HL-60/S4 treated with phorbol 12-myristate 13-acetate at 8.2 ng/mL for 4 days and 3 days (cell line): ENCODE data around the gene AP1S1.
"Not testable (repeated sequence)": the region's sequence is repeated elsewhere in the genome, so short reads cannot be mapped to it uniquely, and the experiment has no call there.

Source experiments
- in situ Hi-C: fragments of 300-500 bp; cut with MboI; formaldehyde crosslinking; loops from 2 replicates; pipeline ENCODE4 v1.15.0; 2022; ENCODE audit warnings: low sequenced_read_pairs

Gene AP1S1

DNA sequence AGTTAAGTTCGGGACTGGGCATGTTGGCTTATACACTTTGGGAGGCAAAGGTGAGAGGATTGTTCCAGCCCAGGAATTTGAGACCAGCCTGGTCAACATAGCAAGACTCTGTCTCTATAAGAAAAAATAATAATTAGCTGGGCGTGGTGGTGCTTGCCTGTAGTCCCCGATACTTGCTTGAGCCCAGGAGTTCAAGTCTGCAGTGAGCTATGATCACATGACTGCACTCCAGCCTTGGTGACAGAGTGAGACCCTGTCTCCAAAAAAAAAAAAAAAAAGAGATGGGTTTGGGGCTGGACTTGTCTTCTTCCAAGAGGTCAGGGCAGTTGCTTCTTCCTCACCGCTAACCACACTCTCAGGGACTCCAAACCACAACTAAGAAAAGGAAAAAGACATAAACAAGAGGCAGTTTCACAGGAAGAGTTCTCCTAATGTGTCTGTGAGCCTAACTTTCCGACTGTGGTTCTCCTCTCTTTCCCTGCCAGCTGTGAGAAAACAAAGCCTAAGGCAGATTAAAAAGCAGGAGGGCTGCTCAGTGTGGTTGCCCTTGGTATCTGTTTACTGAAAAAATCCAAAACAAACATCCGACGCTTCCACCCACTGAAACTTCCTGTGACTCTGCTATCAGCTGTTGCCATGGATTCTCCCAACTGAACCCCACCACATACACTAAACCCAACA is 29.8 kb upstream of the AP1S1 start:
- in situ Hi-C loops, result no loop called here

- in situ Hi-C loops, result no loop called here
Measured at GRCh38 chr7:101125989-101126650, 28.2 kb upstream of the AP1S1 start.

DNA sequence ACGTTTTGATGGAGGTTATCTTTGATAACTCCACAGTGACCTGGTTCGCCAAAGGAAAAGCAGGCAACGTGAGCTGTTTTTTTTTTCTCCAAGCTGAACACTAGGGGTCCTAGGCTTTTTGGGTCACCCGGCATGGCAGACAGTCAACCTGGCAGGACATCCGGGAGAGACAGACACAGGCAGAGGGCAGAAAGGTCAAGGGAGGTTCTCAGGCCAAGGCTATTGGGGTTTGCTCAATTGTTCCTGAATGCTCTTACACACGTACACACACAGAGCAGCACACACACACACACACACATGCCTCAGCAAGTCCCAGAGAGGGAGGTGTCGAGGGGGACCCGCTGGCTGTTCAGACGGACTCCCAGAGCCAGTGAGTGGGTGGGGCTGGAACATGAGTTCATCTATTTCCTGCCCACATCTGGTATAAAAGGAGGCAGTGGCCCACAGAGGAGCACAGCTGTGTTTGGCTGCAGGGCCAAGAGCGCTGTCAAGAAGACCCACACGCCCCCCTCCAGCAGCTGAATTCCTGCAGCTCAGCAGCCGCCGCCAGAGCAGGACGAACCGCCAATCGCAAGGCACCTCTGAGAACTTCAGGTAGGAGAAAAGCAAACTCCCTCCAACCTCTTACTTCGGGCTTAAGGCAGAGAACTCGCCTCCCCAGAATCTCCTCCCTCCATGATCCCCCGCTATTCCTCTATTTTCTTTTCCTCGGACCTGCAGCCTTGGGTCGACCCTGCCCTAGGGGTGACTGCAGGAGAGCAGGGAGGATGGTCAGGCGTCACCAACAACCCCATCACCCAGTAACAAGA is 27.4 kb upstream of the AP1S1 start, which contains the start of gene SERPINE1:
Gene SERPINE1, plus strand, starts transcription at position 454 of the 809 bp plus-strand sequence. CDS start 1,290 bp downstream, outside the sequence.
- in situ Hi-C loops, result no loop called here

- in situ Hi-C loops, result no loop called here
Measured at GRCh38 chr7:101127460-101128039, 26.7 kb upstream of the AP1S1 start.

DNA sequence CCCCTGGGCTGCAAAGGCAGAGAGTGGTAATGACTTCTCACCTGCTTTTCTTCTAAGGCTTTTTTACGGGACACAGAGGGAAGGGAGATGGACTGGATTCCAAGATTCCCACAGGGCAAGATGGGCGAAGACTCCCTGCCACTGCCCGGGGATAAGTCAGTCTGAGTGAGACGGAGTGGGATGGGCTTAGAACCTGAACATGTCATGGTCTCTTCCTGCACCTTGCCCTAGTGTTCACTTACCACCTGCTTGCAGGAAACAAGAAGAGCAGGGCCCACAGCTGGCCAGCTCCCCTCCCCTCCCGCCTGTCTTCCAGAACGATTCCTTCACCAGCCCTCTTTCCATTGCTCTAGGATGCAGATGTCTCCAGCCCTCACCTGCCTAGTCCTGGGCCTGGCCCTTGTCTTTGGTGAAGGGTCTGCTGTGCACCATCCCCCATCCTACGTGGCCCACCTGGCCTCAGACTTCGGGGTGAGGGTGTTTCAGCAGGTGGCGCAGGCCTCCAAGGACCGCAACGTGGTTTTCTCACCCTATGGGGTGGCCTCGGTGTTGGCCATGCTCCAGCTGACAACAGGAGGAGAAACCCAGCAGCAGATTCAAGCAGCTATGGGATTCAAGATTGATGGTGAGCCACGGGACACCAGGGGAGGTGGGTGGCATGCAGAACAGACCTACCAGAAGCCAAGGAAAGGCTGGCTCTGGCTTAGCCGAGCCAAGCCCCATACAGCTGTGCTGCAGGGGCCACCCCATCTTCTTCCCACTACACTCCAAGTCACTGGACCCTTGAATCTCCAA is 26.0 kb upstream of the AP1S1 start:
- in situ Hi-C loops, result no loop called here

GRCh38 chr7:101129603-101130117 is 24.6 kb upstream of the AP1S1 start:
- in situ Hi-C loops, result no loop called here

- in situ Hi-C loops, result not testable (repeated sequence)
Measured at GRCh38 chr7:101132626-101133600, 21.4 kb upstream of the AP1S1 start.

DNA sequence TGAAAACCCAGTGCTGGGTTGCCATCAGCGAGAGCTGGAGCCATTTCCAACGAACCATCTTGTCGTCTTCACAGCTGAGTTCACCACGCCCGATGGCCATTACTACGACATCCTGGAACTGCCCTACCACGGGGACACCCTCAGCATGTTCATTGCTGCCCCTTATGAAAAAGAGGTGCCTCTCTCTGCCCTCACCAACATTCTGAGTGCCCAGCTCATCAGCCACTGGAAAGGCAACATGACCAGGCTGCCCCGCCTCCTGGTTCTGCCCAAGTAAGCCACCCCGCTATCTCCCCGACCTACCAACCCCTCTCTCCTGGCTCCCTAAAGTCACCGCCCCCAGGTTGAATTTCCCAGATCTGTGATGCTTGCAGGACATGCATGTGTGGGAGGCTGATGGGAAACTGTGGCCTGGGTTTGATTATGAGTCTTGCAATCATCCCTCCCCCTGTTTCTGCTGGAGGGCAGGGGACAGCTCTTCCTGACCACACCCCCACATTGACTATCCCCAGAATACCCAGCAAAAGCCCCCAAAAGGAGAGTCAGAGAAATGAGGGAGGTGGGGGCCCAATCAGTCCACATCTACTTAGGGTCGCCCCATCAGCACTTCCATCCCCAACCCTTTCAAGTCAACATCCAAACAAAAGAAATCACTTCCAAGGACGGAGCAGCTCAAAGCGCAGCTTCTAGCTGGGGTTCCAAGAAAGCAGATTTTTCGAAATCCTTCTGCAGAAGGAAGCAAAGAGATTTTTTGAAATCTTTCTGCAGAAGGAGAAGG is 20.5 kb upstream of the AP1S1 start:
- in situ Hi-C loops, result no loop called here

- in situ Hi-C loops, result no loop called here
Measured at GRCh38 chr7:101134399-101134980, 19.8 kb upstream of the AP1S1 start.

DNA sequence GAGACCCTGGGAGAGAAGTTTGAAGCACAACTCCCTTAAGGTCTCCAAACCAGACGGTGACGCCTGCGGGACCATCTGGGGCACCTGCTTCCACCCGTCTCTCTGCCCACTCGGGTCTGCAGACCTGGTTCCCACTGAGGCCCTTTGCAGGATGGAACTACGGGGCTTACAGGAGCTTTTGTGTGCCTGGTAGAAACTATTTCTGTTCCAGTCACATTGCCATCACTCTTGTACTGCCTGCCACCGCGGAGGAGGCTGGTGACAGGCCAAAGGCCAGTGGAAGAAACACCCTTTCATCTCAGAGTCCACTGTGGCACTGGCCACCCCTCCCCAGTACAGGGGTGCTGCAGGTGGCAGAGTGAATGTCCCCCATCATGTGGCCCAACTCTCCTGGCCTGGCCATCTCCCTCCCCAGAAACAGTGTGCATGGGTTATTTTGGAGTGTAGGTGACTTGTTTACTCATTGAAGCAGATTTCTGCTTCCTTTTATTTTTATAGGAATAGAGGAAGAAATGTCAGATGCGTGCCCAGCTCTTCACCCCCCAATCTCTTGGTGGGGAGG is 16.5 kb upstream of the AP1S1 start:
- in situ Hi-C loops, result no loop called here

DNA sequence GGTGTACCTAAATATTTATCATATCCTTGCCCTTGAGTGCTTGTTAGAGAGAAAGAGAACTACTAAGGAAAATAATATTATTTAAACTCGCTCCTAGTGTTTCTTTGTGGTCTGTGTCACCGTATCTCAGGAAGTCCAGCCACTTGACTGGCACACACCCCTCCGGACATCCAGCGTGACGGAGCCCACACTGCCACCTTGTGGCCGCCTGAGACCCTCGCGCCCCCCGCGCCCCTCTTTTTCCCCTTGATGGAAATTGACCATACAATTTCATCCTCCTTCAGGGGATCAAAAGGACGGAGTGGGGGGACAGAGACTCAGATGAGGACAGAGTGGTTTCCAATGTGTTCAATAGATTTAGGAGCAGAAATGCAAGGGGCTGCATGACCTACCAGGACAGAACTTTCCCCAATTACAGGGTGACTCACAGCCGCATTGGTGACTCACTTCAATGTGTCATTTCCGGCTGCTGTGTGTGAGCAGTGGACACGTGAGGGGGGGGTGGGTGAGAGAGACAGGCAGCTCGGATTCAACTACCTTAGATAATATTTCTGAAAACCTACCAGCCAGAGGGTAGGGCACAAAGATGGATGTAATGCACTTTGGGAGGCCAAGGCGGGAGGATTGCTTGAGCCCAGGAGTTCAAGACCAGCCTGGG is 15.9 kb upstream of the AP1S1 start:
- in situ Hi-C loops, result no loop called here

GRCh38 chr7:101140339-101140699 is 14.0 kb upstream of the AP1S1 start:
- in situ Hi-C loops, result no loop called here

DNA sequence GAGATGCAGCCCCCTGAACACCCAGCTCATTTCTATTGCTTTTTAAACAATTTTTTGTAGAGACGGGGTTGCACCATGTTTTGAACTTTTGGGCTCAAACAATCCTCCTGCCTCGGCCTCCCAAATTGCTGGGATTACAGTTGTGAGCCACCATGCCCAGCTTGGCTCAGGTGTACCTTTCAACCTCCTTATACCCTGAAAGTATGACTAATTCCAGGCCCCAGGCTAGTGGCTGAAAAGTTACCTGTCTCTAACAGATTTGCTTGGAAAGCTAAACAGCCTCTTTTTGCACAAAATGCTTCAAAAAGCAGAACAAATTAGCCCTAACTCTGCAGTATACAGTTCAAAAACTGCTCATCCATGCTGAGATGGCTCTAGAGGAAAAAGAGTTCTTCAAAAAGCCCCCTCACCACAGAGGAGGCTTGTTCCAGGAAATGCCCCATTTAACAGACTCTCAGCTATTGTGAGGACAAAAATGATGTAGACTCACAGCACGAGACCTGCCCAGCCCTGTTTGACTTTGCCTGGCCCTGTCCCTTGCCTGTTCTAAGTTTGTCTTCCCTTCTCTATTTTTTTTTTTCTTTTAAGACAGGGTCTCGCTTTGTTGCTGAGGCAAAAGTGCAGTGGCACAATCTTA is 13.4 kb upstream of the AP1S1 start:
- in situ Hi-C loops, result no loop called here

DNA sequence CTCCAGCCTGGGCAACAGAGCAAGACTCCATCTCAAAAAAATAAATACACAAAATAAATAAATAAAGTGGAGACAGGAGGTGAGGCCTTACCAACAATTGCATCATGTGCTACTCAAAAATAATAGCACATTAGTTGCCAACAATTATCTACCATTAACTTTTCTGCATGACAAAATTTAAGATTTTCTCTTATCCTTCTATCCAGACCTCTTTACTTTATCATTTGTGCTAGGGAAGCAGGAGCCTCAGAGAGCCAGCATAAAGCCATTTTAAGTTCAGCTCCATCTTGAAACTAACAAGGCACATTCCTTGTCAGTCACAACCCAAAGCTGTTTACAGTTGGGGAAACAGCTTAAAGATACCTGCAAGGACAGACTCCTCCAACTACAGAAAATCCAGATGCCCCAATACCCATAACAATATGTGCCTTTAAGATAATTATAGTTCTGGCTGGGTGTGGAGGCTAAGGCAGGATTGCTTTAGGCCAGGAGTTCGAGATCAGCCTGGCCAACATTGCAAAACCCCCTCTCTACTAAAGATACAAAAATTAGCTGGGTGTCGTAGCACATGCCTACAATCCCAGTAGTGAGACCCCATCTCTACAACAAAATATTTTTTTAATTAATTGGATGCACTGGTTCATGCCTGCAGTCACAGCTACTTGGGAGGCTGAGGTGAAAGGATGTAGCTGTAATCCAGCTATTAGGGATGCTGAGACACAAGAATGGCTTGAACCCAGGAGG is 2.2 kb upstream of the AP1S1 start:
- in situ Hi-C loops, result no loop called here

DNA sequence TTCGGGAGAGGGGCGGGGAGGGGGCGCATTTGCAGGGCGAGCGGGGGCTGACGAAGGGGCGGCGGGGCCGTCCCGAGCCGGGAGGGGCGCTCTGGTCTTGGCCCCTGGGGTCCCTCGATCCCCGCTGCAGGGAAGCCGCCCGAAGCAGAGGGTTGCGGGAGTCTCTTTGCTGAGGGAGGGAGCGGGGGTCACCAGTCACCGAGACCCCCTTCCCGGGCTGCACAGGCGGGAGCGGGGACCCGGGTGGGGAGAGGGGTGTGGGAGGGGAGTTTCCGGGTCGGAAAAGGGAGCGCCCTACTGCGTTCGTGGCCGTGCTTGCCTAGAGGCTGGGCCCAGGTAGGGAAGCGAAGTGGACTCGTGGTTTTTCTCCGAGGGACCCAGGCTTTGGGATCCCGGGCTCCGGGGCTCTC is 422 bp downstream of the AP1S1 start:
- in situ Hi-C loops, result no loop called here

DNA sequence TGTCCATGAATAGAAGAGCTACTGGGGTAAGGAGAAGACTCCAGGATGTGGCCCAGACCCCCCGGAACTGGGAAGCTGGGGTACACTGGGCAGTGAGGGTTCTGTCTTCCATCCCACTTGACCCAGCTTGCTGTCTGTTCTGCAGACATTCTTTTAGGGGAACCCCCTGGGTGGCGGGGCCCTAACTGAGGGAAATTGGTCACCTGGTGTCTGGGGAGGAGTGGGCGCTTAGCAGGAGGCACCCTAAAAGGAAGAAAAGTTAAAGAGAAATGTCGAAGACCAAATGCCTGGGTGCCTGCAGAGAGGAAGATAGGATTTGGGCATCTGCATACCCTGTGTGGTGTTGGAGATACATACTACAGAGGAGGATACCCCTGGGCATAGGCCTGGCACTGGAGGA is 1.0 kb downstream of the AP1S1 start:
- in situ Hi-C loops, result no loop called here
